ENCODE data around the gene CASP6.

The CASP6 gene

DNA sequence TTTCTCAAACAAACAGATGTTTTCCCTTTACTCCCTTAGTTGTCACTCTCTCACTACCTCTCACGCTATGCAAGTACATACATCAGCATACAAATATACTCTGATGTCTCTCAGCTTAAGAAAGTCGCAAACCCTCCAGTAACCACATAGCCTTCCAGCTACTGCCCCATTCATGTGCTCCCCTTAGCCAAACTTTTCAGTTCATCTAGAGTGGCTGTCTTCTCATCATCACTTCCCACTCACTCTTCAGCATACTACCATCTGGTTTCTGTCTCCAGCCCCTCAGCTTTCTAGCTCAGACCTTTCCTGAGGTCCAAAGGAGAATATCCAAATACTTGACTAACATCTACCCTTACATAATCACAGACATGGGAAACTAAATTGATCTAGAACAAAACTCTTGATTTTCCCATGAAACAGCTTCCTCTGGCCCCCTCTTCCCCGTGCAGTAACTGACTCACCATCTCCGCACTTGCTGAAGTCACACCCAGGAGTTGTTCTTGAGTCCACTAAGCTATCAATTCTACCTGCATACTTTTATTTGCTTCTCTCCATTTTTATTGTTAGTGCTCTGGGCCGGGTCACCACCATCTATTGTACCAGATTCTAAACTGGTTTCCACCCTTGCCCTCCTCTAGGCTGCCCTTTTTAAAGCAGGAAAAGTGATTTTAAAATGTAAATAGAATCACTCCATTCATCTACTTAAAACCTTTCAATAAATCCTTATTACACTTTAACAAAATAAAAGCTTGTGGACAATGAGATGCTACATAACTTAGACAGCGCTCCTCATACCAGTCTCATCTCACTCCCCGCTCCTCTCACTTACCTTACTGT, 57.2 kb downstream of the CASP6 start:
- TF ChIP-seq POLR2AphosphoS5 (IDR thresholded peaks at IDR 0.05; ENCODE audit: low read depth, low read length): no peak
- TF ChIP-seq FOXP2 (optimal IDR thresholded peaks at IDR 0.05; ENCODE audit: borderline replicate concordance, extremely low read depth, extremely low read length, insufficient read depth): no peak
- TF ChIP-seq TAF1 (IDR thresholded peaks at IDR 0.05; ENCODE audit: borderline replicate concordance, insufficient read depth, low read length): no peak
- TF ChIP-seq, protein P1, sequence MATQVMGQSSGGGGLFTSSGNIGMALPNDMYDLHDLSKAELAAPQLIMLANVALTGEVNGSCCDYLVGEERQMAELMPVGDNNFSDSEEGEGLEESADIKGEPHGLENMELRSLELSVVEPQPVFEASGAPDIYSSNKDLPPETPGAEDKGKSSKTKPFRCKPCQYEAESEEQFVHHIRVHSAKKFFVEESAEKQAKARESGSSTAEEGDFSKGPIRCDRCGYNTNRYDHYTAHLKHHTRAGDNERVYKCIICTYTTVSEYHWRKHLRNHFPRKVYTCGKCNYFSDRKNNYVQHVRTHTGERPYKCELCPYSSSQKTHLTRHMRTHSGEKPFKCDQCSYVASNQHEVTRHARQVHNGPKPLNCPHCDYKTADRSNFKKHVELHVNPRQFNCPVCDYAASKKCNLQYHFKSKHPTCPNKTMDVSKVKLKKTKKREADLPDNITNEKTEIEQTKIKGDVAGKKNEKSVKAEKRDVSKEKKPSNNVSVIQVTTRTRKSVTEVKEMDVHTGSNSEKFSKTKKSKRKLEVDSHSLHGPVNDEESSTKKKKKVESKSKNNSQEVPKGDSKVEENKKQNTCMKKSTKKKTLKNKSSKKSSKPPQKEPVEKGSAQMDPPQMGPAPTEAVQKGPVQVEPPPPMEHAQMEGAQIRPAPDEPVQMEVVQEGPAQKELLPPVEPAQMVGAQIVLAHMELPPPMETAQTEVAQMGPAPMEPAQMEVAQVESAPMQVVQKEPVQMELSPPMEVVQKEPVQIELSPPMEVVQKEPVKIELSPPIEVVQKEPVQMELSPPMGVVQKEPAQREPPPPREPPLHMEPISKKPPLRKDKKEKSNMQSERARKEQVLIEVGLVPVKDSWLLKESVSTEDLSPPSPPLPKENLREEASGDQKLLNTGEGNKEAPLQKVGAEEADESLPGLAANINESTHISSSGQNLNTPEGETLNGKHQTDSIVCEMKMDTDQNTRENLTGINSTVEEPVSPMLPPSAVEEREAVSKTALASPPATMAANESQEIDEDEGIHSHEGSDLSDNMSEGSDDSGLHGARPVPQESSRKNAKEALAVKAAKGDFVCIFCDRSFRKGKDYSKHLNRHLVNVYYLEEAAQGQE (IDR thresholded peaks at IDR 0.05; ENCODE audit: insufficient read depth in 1 of 2, low read depth in 2 of 2, low read length in 2 of 2): no peak
- no peak for TF ChIP-seq SIN3A (IDR thresholded peaks at IDR 0.05; ENCODE audit: borderline replicate concordance, insufficient read depth, low read length)

- TF ChIP-seq POLR2AphosphoS5 (IDR thresholded peaks at IDR 0.05; ENCODE audit: low read depth, low read length) (no peak), TAF1 (IDR thresholded peaks at IDR 0.05; ENCODE audit: borderline replicate concordance, insufficient read depth, low read length) (no peak), FOXP2 (optimal IDR thresholded peaks at IDR 0.05; ENCODE audit: borderline replicate concordance, extremely low read depth, extremely low read length, insufficient read depth) (no peak), SIN3A (IDR thresholded peaks at IDR 0.05; ENCODE audit: borderline replicate concordance, insufficient read depth, low read length) (no peak)
- TF ChIP-seq, protein P1 (IDR thresholded peaks at IDR 0.05; ENCODE audit: insufficient read depth in 1 of 2, low read depth in 2 of 2, low read length in 2 of 2): no peak
Observed at GRCh38 chr4:109640644-109641043, 62.6 kb downstream of the CASP6 start.

All from PFSK-1 (cell line).